ENCODE data around the gene SLC7A9.
"Not testable (repeated sequence)": the region's sequence is repeated elsewhere in the genome, so short reads cannot be mapped to it uniquely, and the experiment has no call there.

The SLC7A9 gene

GRCh38 chr19:32869369-32869965, at the start of gene SLC7A9:
SLC7A9 (minus strand) TSS chr19:32869767; CDS start chr19:32868534, 1,233 bp downstream.
- DNase-seq: no peak

DNA sequence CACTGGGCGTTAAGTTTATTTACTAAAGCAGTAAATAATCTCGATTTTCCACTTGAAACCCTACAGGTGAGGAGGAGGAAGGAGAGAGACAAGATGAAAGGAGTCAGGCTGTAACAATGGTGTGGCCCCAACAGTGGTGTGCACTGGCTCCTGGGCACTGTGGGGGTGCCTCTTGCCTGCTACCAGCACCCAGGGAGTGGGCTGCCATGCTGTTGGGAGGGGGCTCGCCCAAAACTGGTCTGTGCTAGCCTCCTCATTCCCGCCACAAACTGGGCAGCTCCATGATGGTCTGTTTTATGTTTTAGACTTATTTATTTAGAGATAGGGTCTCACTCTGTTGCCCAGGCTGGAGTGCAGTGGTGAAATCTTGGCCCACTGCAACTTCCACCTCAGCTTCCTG, 49.8 kb upstream of the SLC7A9 start:
- no peak for DNase-seq

- peak; percentile 70 for DNase-seq
These were observed 48.0 kb upstream of the SLC7A9 start for GRCh38 chr19:32917616-32917996.

GRCh38 chr19:32916969-32917615, 47.5 kb upstream of the SLC7A9 start:
- DNase-seq: no peak

DNA sequence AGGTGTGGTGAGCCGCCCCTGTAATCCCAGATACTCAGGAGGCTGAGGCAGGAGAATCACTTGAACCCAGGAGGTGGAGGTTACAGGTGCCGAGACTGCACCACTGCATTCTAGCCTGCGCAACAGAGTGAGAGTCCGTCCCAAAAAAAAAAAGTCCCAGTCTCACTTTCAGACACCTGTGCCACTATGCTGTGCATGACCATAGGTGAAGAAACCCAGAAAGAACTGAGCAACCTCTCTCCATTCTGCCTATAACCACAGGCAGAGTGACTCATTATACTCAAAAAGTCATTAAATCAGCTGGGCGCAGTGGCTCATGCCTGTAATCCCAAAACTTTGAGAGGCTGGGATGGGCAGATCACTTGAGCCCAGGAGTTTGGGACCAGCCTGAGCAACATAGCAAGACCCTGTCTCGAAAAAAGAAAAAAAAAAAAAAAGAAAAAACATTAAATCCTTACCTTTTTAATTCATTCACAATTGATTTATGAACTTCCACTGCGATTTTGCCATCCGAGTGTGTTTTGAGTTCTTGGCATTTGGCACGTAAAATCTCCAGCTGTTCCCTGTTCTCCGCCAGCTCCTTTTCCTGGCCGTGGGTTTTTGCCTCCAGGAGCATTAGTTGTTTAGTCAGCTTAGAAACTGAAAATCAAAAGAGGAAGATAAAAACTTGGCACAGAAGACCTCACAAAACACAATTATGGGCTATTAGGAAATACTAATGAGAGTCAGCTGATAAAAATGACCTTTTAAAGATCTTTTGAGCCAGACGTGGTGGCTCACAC, 45.5 kb upstream of the SLC7A9 start:
- DNase-seq: no peak

- no peak for DNase-seq
These were observed 41.9 kb upstream of the SLC7A9 start for GRCh38 chr19:32911467-32911866.

DNA sequence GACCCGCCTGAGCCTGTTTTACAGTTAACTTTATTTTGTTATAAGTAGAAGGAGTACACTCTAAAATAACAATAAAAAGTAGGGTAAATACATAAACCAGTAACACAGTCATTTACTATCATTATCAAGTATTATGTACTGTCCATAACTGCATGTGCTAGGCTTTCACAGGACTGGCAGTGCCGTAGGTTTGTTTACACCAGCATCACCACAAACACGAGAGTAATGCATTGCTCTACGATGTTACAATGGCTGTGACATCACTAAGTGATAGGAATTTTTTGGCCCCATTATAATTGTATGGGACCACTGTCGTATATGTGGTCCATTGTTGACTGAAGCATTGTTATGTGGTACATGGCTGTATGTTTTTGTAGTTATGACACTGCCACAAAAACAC, 41.3 kb upstream of the SLC7A9 start:
- no peak for DNase-seq

DNA sequence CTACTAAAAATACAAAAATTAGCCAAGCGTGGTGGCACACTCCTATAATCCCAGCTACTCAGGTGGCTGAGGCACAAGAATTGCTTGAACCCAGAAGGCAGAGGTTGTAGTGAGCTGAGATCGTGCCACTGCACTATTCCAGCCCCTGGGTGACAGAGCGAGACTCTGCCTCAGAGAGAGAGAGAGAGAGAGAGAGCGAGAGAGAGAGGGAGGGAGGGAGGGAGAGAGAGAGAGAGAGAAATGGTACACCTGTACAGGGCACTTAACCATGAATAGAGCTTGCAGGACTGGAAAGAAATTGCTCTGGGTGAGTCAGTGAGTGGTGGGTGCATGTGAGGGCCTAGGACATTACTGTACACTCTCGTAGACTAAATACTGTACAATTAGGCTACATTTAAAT, 40.5 kb upstream of the SLC7A9 start:
- DNase-seq: no peak

GRCh38 chr19:32909257-32909656, 39.7 kb upstream of the SLC7A9 start:
- no peak for DNase-seq

DNA sequence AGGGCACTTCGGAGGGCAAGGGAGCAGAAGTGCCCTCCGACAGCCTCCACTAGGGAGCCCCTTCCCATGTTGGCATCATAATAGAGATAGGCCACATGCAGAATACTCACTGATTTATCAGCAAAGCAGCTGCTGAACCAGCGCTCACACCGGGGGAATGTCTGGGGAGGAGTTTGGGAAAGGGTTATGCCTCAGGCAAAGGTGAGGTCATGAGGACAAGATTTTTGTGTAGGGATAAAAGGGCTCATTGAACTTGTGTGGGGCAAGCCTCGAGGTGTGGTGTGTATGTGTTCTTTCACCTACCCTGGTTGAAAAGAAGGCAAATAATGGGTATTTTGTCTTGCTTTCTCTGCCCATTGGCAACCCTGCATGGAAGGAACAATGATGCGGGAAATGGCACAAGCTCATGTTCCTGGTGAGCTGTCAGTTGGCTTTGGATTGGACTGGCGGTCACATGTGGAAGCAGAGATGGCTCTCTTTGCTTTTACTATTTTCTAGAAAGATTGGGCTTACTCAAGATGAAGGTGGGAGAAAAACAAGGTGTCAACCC, 39.1 kb upstream of the SLC7A9 start:
- DNase-seq: peak; percentile 82

- no peak for DNase-seq
These were observed 32.9 kb upstream of the SLC7A9 start for GRCh38 chr19:32902448-32902847.

- no peak for DNase-seq
These were observed 32.1 kb upstream of the SLC7A9 start for GRCh38 chr19:32901504-32902161.

DNA sequence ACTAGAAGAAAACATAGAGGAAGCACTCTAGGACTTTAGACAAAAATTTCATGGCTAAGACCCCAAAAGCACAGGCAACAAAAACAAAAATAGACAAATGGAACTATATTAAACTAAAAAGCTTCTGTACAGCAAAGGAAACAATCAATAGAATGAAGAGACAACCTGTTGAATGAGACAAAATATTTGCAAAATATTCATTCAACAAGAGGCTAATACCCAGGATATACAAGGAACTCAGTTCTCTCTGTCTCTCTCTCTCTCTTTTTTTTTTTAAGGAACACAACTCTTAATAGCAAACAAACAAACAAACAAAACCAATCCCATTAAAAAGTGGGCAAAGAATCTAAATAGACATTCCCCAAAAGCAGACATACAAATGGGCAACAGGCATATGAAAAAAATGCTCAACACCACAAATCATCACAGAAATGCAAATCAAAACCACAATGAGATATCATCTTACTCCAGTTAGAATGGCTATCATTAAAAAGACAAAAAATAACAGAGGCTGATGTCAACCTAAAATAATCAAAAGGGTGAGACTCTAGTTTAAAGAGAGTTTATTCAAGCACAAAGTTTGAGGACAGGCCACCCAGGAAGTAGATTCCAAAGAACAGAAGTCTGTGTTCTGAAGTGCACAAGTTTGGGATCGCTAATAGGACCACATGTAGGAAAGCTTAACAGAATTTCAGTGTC, 27.1 kb upstream of the SLC7A9 start:
- DNase-seq: no peak

- DNase-seq: no peak
These were observed 25.8 kb upstream of the SLC7A9 start for GRCh38 chr19:32895384-32895783.

GRCh38 chr19:32891609-32892008, 22.0 kb upstream of the SLC7A9 start:
- no peak for DNase-seq

- DNase-seq: no peak
These were observed 21.3 kb upstream of the SLC7A9 start for GRCh38 chr19:32890841-32891240.

DNA sequence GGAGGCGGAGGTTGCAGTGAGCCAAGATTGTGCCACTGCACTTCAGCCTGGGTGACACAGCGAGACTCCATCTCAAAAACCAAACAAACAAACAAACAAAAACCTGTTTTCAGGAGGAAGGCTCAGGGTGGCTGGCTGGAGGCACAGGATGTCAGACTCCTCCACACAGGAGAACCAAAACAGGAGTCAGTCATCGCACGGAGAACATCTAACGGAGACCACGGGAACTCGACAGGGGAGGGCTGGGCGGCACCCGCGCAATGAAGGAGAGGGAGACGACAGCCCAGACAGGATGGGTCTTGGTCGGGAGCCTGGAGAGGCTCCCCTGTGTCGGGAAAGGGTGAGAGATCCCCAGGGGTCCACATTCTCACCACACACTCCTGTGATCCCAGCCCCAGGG, 20.8 kb upstream of the SLC7A9 start:
- no peak for DNase-seq

GRCh38 chr19:32889137-32889934, 19.8 kb upstream of the SLC7A9 start:
- DNase-seq: no peak

- DNase-seq: no peak
These were observed 18.1 kb upstream of the SLC7A9 start for GRCh38 chr19:32887572-32888215.

DNA sequence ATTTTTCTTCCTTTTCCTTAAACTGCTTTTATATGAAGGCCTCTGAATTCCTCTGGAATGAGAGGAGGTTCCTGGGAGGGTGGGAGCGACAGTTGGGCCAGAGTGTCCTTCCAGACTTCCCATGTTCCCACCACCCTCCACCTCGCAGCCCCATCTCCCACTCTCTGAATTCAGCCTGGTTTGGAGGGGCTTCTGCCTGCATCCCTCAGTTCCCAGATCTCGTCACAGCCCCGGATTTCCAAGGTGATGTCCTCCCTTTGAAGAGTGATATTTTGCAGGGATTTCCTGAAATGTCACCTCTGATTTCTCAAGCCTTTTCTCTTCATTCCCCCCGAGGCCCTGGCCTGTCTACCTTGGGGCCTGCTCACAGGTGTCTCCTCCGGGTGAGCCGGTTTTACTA, 16.7 kb upstream of the SLC7A9 start:
- no peak for DNase-seq

DNA sequence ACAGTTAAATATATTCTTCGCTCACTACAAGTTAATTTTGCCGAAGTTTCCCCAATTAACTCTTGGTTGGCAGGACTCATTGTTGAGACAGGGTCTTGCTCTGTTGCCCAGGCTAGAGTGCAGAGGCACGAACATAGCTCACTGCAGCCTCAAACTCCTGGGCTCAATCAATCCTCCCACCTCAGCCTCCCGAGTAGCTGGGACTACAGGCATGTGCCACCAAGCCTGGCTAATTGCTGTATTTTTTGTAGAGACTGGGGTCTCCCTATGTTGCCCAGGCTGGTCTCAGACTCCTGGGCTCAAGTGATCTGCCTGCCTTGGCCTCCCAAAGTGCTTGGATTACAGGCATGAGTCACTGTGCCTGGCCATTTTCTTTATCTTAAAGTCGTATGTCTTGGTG, 15.7 kb upstream of the SLC7A9 start:
- not testable (repeated sequence) for DNase-seq
